Measurements from ENCODE around the gene SLC16A6.

DNA sequence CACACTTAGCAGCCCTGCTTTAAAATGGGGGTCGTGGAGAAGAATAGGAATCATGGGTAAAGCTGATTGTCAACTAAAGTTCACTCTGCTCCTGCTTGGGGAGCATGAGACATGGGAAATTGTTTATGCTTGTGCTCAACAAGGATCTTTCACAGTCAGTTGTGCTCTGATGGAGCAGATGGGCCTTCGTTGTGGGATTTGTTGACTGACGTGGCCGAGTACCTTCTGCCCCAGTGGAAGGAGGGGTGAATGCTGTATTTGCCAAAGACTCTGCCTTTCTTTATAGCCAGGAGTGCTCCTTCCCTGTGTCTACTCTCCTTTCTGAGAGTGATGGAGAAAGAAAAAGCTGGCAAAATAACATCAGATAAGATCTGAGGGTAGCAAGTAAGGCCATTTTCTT is 11.7 kb upstream of the SLC16A6 start:
- no peak for TF ChIP-seq EZH2phosphoT487 (IDR thresholded peaks at IDR 0.05; ENCODE audit: borderline replicate concordance, low read length)
- TF ChIP-seq, protein P1, sequence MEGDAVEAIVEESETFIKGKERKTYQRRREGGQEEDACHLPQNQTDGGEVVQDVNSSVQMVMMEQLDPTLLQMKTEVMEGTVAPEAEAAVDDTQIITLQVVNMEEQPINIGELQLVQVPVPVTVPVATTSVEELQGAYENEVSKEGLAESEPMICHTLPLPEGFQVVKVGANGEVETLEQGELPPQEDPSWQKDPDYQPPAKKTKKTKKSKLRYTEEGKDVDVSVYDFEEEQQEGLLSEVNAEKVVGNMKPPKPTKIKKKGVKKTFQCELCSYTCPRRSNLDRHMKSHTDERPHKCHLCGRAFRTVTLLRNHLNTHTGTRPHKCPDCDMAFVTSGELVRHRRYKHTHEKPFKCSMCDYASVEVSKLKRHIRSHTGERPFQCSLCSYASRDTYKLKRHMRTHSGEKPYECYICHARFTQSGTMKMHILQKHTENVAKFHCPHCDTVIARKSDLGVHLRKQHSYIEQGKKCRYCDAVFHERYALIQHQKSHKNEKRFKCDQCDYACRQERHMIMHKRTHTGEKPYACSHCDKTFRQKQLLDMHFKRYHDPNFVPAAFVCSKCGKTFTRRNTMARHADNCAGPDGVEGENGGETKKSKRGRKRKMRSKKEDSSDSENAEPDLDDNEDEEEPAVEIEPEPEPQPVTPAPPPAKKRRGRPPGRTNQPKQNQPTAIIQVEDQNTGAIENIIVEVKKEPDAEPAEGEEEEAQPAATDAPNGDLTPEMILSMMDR (conservative IDR thresholded peaks at IDR 0.05; ENCODE audit: low read depth, low read length): no peak

Measured in PC-3 (cell line).